HepG2 (cell line): ENCODE measurements around the gene TIFAB. TPM values are rescaled to one million over a fixed set of nuclear protein-coding genes. Genes with fewer than 3 reads are reported as not detected.

Source experiments
- CREM ChIP-seq, 2 experiments: sonication (generic) in 1 of 2; formaldehyde crosslinking in 1 of 2; IDR thresholded peaks; 2 replicates each; pipeline versions ENCODE4 v1.4.0 to v1.6.1; 2016 to 2020; ENCODE audit warnings: antibody characterized with exemption in 1 of 2, mild to moderate bottlenecking in 1 of 2, missing genetic modification reagents in 1 of 2
- FOSL1 ChIP-seq: sonication (generic); formaldehyde crosslinking; IDR thresholded peaks from 2 replicates; pipeline ENCODE4 v1.9.0; 2021; ENCODE audit warnings: missing genetic modification reagents, borderline replicate concordance
- ZNF234 ChIP-seq: sonication (generic); formaldehyde crosslinking; conservative IDR thresholded peaks from 2 replicates; pipeline ENCODE4 v1.5.1; 2020; ENCODE audit warnings: mild to moderate bottlenecking, missing genetic modification reagents
- ZNF292 ChIP-seq: sonication (generic); formaldehyde crosslinking; IDR thresholded peaks from 2 replicates; pipeline ENCODE4 v1.8.1; 2022; ENCODE audit warnings: mild to moderate bottlenecking, low read depth, missing genetic modification reagents, borderline replicate concordance
- ZNF382 ChIP-seq: sonication (generic); formaldehyde crosslinking; IDR thresholded peaks from 2 replicates; pipeline ENCODE4 v1.5.0; 2020; ENCODE audit warnings: missing genetic modification reagents, mild to moderate bottlenecking, borderline replicate concordance
- ZSCAN25 ChIP-seq: sonication (generic); formaldehyde crosslinking; IDR thresholded peaks from 2 replicates; pipeline ENCODE4 v1.8.0; 2022; ENCODE audit warnings: mild to moderate bottlenecking, missing genetic modification reagents
- polyA plus RNA-seq, 8 experiments: library from polyadenylated mRNA; depleted of rRNA in 3 of 8; stranded (reverse) in 7 of 8; unstranded in 1 of 8; fragments of >200 nt; fragmentation: Illumina TruSeq in 4 of 8; extraction: Trizol in 4 of 8; gene quantifications; 2 replicates each; pipeline versions ENCODE4 v1.2.1 to v1.2.3, GENCODE V29; 2011 to 2016; ENCODE audit warnings: low read depth in 4 of 8, missing spikeins in 1 of 8, mixed read lengths in 1 of 8; ENCODE audit not compliant: insufficient read depth in 1 of 8
- total RNA-seq, 5 experiments: library from RNA; depleted of rRNA; stranded (reverse); fragments of >200 nt; fragmentation: Illumina TruSeq; extraction: Trizol; gene quantifications; 2 replicates each; pipeline ENCODE4 v1.2.3, GENCODE V29; 2016; ENCODE audit warnings: low read depth in 1 of 5
- TF ChIP-seq, protein P1 (sequence below): sonication (generic); formaldehyde crosslinking; IDR thresholded peaks from 2 replicates; pipeline ENCODE4 v1.9.0; 2021; ENCODE audit warnings: missing genetic modification reagents, borderline replicate concordance

TIFAB gene
- total and polyA plus RNA-seq, 2 of the 13 experiments (the other 11 are each of a cell fraction or from before 2014, with no cell fraction given), result not detected

DNA sequence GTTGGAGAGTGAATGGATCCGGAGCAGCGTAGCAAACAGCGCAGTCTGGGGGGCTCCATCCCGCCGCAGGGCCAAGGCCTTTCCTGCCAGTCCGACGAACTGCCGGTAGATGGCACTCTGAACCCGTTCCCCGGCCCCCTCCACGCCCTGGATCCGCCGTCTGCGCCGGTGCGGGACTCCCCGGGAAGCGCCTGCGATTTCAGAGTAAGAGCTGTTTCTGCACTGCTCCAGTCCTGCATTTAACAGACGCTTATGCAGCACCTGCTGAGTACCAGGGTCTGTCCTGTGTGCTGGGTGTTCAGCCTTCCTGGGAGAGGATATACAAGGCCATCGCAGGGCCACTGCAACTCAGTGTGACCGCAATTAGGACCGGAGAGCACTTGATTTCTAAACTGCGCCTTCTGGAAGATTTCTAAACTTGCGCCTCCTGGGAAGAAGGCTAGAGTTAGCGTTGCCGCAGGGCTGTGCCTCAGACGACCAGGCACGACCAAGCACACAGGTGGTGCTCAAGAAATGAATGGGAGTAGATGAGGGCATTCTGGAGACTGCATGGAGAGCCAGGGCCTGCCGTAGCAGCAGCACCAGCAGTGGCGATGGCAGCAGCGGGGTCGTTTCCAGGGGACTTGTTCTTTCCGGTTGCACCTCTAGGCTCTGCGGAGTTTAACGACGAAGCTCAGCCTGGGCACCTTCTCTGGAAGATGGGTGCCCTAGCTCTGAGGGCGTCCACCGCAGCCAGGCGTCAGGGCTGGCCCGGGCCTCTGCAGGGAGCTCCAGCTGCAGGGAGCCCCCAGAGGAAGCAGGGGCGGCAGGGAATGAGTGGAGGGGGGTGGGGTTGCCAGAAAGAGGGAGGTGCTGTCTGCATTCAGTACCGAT lies 14.3 kb upstream of the TIFAB start (continued):
- TF ChIP-seq, protein P1, sequence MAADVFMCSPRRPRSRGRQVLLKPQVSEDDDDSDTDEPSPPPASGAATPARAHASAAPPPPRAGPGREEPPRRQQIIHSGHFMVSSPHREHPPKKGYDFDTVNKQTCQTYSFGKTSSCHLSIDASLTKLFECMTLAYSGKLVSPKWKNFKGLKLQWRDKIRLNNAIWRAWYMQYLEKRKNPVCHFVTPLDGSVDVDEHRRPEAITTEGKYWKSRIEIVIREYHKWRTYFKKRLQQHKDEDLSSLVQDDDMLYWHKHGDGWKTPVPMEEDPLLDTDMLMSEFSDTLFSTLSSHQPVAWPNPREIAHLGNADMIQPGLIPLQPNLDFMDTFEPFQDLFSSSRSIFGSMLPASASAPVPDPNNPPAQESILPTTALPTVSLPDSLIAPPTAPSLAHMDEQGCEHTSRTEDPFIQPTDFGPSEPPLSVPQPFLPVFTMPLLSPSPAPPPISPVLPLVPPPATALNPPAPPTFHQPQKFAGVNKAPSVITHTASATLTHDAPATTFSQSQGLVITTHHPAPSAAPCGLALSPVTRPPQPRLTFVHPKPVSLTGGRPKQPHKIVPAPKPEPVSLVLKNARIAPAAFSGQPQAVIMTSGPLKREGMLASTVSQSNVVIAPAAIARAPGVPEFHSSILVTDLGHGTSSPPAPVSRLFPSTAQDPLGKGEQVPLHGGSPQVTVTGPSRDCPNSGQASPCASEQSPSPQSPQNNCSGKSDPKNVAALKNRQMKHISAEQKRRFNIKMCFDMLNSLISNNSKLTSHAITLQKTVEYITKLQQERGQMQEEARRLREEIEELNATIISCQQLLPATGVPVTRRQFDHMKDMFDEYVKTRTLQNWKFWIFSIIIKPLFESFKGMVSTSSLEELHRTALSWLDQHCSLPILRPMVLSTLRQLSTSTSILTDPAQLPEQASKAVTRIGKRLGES, result no peak
- TF ChIP-seq ZNF292 (CRISPR knock-in tag) (no peak), ZSCAN25 (CRISPR knock-in tag) (0 out of 2 replicates have a peak, but pooled peaks have one; percentile 23), ZNF234 (no peak), CREM (IDR thresholded peaks at IDR 0.05) (no peak), CREM (CRISPR knock-in tag; IDR thresholded peaks at IDR 0.05) (no peak), FOSL1 (CRISPR knock-in tag) (no peak), ZNF382 (CRISPR knock-in tag) (no peak)
- TF ChIP-seq, all 625 proteins: peak for 41
